Endothelial cell of umbilical vein (primary cell): ENCODE results near the gene NECTIN3. TPM values are rescaled to one million over a fixed set of nuclear protein-coding genes. Genes with fewer than 3 reads are reported as not detected.

Experiments
- Bru-seq: library from RNA; stranded (reverse); fragments of 400-500 nt; gene quantifications from one replicate; lab custom pipeline; 2021; lab: Mats Ljungman, UMichigan
- BruChase-seq, 2 experiments: library from RNA; stranded (reverse); fragments of 400-500 nt; gene quantifications; one replicate each; lab custom pipeline; 2021; lab: Mats Ljungman, UMichigan
- BruUV-seq: library from RNA; stranded (reverse); fragments of 400-500 nt; replicated peaks from 2 replicates; lab custom pipeline; 2021; lab: Mats Ljungman, UMichigan
- CTCF ChIA-PET: fragments of 300-600, 350-600 bp; sonication (Branson Sonifier 250); formaldehyde crosslinking; loops from one replicate; lab custom pipeline; 2021; ENCODE audit warnings: antibody characterized with exemption, inconsistent platforms; lab: Charles Lee
- POLR2A ChIA-PET: fragments of 300-600, 350-600 bp; sonication (Branson Sonifier 250); formaldehyde crosslinking; loops from one replicate; lab custom pipeline; 2021; ENCODE audit warnings: antibody characterized with exemption, inconsistent platforms; lab: Charles Lee
- DNase-seq: peaks from one replicate; pipeline ENCODE4 v3.0.0-alpha.2; 2011; ENCODE audit warnings: low read depth, low spot score
- FAIRE-seq: peaks from 2 replicates; lab custom pipeline; 2011; peaks lifted over from hg19 to GRCh38; lab: Jason Lieb, UNC
- H2AFZ ChIP-seq: 2 replicates; pipeline ENCODE4 v1.6.0; 2012; ENCODE audit warnings: low read depth, low read length, control low read depth, inconsistent platforms
- H3K27ac ChIP-seq: 2 replicates; pipeline ENCODE4 v1.5.1; 2011; ENCODE audit warnings: low read depth, mild to moderate bottlenecking, control low read depth, low read length, moderate library complexity; ENCODE audit not compliant: insufficient read depth
- H3K27me3 ChIP-seq, 2 experiments: 2 replicates each; pipeline versions ENCODE4 v1.6.0 to v1.6.1; 2011; ENCODE audit warnings: low read length in 2 of 2, mixed read lengths in 1 of 2; ENCODE audit not compliant: control insufficient read depth in 2 of 2, insufficient read depth in 2 of 2
- H3K36me3 ChIP-seq, 2 experiments: 2 replicates in 1 of 2; 3 replicates in 1 of 2; pipeline ENCODE4 v1.5.1; 2011; ENCODE audit warnings: low read length in 2 of 2, mild to moderate bottlenecking in 1 of 2, moderate library complexity in 1 of 2; ENCODE audit not compliant: control insufficient read depth in 2 of 2, insufficient read depth in 2 of 2; ENCODE audit errors: extremely low read depth in 1 of 2
- H3K4me1 ChIP-seq: 3 replicates; pipeline ENCODE4 v1.5.1; 2011; ENCODE audit warnings: mild to moderate bottlenecking, low read length; ENCODE audit not compliant: control insufficient read depth, insufficient read depth; ENCODE audit errors: extremely low read depth
- H3K4me2 ChIP-seq: 2 replicates; pipeline ENCODE4 v1.6.1; 2011; ENCODE audit warnings: low read length, control low read depth, mixed read lengths; ENCODE audit not compliant: insufficient read depth
- H3K4me3 ChIP-seq, 3 experiments: fragments of 200-600 bp in 1 of 3; sonication (generic), shearing (Covaris generic) in 1 of 3; replicated peaks in 1 of 3; 2 replicates each; pipeline ENCODE4 v1.5.1; 2011 to 2016; ENCODE audit warnings: control low read depth in 3 of 3, low read length in 3 of 3, mild to moderate bottlenecking in 2 of 3, inconsistent platforms in 1 of 3, low read depth in 1 of 3, moderate library complexity in 1 of 3; ENCODE audit not compliant: insufficient read depth in 1 of 3
- H3K79me2 ChIP-seq: 2 replicates; pipeline ENCODE4 v1.6.0; 2012; ENCODE audit warnings: low read length, inconsistent platforms; ENCODE audit not compliant: control insufficient read depth, insufficient read depth
- H3K9ac ChIP-seq: replicated peaks from 2 replicates; pipeline ENCODE3; 2011; ENCODE audit warnings: low read length, control low read depth; ENCODE audit not compliant: insufficient read depth; ENCODE audit errors: extremely low read depth
- H3K9me1 ChIP-seq: replicated peaks from 3 replicates; pipeline ENCODE4 v1.6.0; 2011; ENCODE audit warnings: mild to moderate bottlenecking, low read length; ENCODE audit not compliant: control insufficient read depth, insufficient read depth; ENCODE audit errors: extremely low read depth
- H3K9me3 ChIP-seq: replicated peaks from 2 replicates; pipeline ENCODE4 v1.5.1; 2012; ENCODE audit warnings: low read length, inconsistent platforms; ENCODE audit not compliant: control insufficient read depth, insufficient read depth
- H4K20me1 ChIP-seq: replicated peaks from 2 replicates; pipeline ENCODE3; 2011; ENCODE audit warnings: mild to moderate bottlenecking, low read length; ENCODE audit not compliant: control insufficient read depth, insufficient read depth; ENCODE audit errors: extremely low read depth
- CTCF ChIP-seq, 2 donors: IDR thresholded peaks; 1 replicate in 1 of 2; 2 replicates in 1 of 2; pipeline ENCODE4 v1.5.1; 2011; ENCODE audit warnings: low read length in 2 of 2, mild to moderate bottlenecking in 2 of 2, moderate library complexity in 2 of 2, control low read depth in 1 of 2, inconsistent platforms in 1 of 2, low read depth in 1 of 2; ENCODE audit not compliant: insufficient read depth in 1 of 2; ENCODE audit errors: extremely low read depth in 1 of 2
- EZH2 ChIP-seq: IDR thresholded peaks from 2 replicates; pipeline ENCODE4 v1.6.1; 2012; ENCODE audit warnings: borderline replicate concordance, low read depth, mild to moderate bottlenecking, moderate library complexity, low read length, inconsistent platforms; ENCODE audit not compliant: severe bottlenecking
- FOS ChIP-seq: IDR thresholded peaks from 2 replicates; pipeline ENCODE4 v1.6.1; 2011; ENCODE audit warnings: mild to moderate bottlenecking, low read length, moderate library complexity, borderline replicate concordance; ENCODE audit not compliant: insufficient read depth
- GATA2 ChIP-seq: IDR thresholded peaks from 2 replicates; pipeline ENCODE4 v1.7.0; 2011; ENCODE audit warnings: low read depth, mild to moderate bottlenecking, moderate library complexity, mixed read lengths, low read length; ENCODE audit not compliant: insufficient read length, insufficient read depth
- JUN ChIP-seq: IDR thresholded peaks from 2 replicates; pipeline ENCODE4 v1.6.1; 2011; ENCODE audit warnings: borderline replicate concordance, low read depth; ENCODE audit not compliant: insufficient read length, insufficient read depth
- MAX ChIP-seq: IDR thresholded peaks from 2 replicates; pipeline ENCODE4 v1.6.1; 2011; ENCODE audit not compliant: insufficient read depth, insufficient read length
- MYC ChIP-seq: IDR thresholded peaks from one replicate; pipeline ENCODE4 v1.6.1; 2011; ENCODE audit warnings: mild to moderate bottlenecking, low read depth, low read length
- POLR2A ChIP-seq: IDR thresholded peaks from 2 replicates; pipeline ENCODE4 v1.6.1; 2012; ENCODE audit warnings: low read depth, mild to moderate bottlenecking, control low read depth, low read length
- POLR2AphosphoS5 ChIP-seq: IDR thresholded peaks from 2 replicates; pipeline ENCODE4 v1.6.1; 2012; ENCODE audit warnings: low read depth, mild to moderate bottlenecking, control low read depth, low read length, moderate library complexity; ENCODE audit not compliant: insufficient read depth
- dilution Hi-C: fragments of 300-500 bp; cut with MboI; formaldehyde crosslinking; loops from one replicate; pipeline ENCODE4 v1.15.0; 2019; ENCODE audit warnings: low sequenced_read_pairs; ENCODE audit not compliant: extremely low pct_ligation_motif_present
- intact Hi-C: fragments of 100-400 bp; cut with micrococcal nuclease; formaldehyde crosslinking; loops from one replicate; pipeline ENCODE4 v1.10.0; 2022
- long read RNA-seq: library from polyadenylated mRNA; stranded (forward); transcript quantifications from one replicate; pipeline ENCODE4 v2.0.0, GENCODE V29; 2021
- polyA minus RNA-seq, 3 experiments: library from RNA; depleted of rRNA, polyadenylated mRNA; stranded (reverse); fragments of >200 nt; gene quantifications; 1 replicate in 1 of 3; 2 replicates in 2 of 3; pipeline ENCODE4 v1.2.3, GENCODE V29; 2011
- polyA plus RNA-seq, 4 experiments: library from polyadenylated mRNA; depleted of rRNA in 3 of 4; stranded (reverse) in 3 of 4; unstranded in 1 of 4; fragments of >200 nt; gene quantifications; 2 replicates each; pipeline versions ENCODE4 v1.2.1 to v1.2.3, GENCODE V29; 2011 to 2012; ENCODE audit warnings: missing spikeins in 1 of 4
- total RNA-seq: library from RNA; stranded (reverse); gene quantifications from 2 replicates; pipeline ENCODE4 v1.2.3, GENCODE V29; 2021

The NECTIN3 gene
- 26.9 and 32.6 TPM in 2 replicates for total RNA-seq
- 10.1 and 14.3 TPM in 2 replicates for polyA plus RNA-seq
- 12.4 and 13.5 TPM in 2 replicates for polyA plus RNA-seq (2011; cell fraction: cytosol; rRNA removed)
- 17.8 and 18.3 TPM in 2 replicates for polyA plus RNA-seq (2011; cell fraction: nucleus; rRNA removed)
- 14.2 and 17.6 TPM in 2 replicates for polyA plus RNA-seq (2012)
- 43.8 and 58.1 TPM in 2 replicates for polyA minus RNA-seq
- 18.0 TPM for polyA minus RNA-seq (2011; cell fraction: cytosol; rRNA and poly(A)+ RNA removed)
- 106 and 116 TPM in 2 replicates for polyA minus RNA-seq (2011; cell fraction: nucleus; rRNA and poly(A)+ RNA removed)
- Bru-seq, nascent RNA: percentile 82 among the genes with signal in this experiment
- percentile 65 among the genes with signal in this experiment for BruChase-seq, experiment 1, labeled RNA remaining after a 6-hour chase
- BruChase-seq, experiment 2, labeled RNA remaining after a 2-hour chase: percentile 66 among the genes with signal in this experiment
- long read RNA-seq, transcript NECTIN3-206 (6 exons, 3,664 nt): major isoform, 8 of 19 reads
- long read RNA-seq, partial matches to known transcripts: 1 of 19 reads
- long read RNA-seq, other reads (novel, unspliced or antisense): 10 of 19 reads

- dilution Hi-C loops (no loop called here), intact Hi-C loops (loop anchor here (1.0 to 2.0 kb wide), 3 partner anchors 551 to 728 kb away; no protein-coding TSS in a partner anchor)
- Histone ChIP-seq H3K9me3 (no peaks in the 10 kb centered on the region), H3K27ac (peak within 1 kb of the TSS; percentile 82), H3K4me3 (peak within 1 kb of the TSS; percentile 91 to 96 (median 96)), H3K79me2 (peaks cover 42% of the 10 kb centered on the region), H3K9me1 (no peaks in the 10 kb centered on the region), H2AFZ (peak within 1 kb of the TSS; percentile 98), H3K4me1 (peaks cover 23% of the 10 kb centered on the region), H3K4me2 (peak within 1 kb of the TSS; percentile 94), H3K36me3 (no peaks in the 10 kb centered on the region), H3K9ac (peak within 1 kb of the TSS; percentile 87), H4K20me1 (peaks cover 7% of the 10 kb centered on the region), H3K27me3 (no peaks in the 10 kb centered on the region)
- FAIRE-seq: peak; percentile 91
- no TSS peak for BruUV-seq
- peak; percentile 98 for DNase-seq
- ChIA-PET POLR2A (no interaction called here), CTCF (interaction anchor here (0.9 kb wide), 1 partner anchor 757 kb away, joined by 6 read pairs; no protein-coding TSS in a partner anchor)
- TF ChIP-seq POLR2A: peak; percentile 54
- peak; percentile 63 for TF ChIP-seq POLR2AphosphoS5
- TF ChIP-seq GATA2: no peak
These were observed at the start of gene NECTIN3 for GRCh38 chr3:111071257-111072030. TSS of gene NECTIN3 (plus strand) at chr3:111071816. CDS start at chr3:111072018, 202 bp downstream.

DNA sequence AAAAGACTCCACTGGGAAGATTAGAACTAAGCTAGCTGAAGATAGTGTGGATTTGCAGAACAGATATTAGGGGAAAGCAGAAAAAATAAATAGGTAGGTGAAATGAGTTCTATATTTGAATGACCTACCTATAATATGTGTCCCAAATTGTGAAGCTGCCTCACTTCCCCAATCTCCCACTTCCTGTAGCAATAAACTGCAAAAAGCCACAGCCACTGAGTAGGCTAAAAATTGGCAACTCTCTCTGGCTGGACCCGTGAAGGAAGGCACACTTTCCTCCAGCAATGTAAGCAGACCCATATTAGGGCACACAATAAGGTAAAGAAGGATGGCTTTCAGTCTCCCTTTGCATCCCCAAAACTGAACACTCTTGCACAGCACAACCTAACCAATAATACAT lies 43.7 kb upstream of the NECTIN3 start:
- no peaks in the 10 kb centered on the region for H3K79me2 ChIP-seq
- H3K4me3 ChIP-seq: no peak overlapping the region
- POLR2A ChIA-PET: no interaction called here
- H3K4me1 ChIP-seq: no peaks in the 10 kb centered on the region
- dilution Hi-C loops (no loop called here), intact Hi-C loops (no loop called here)
- H3K9me3 ChIP-seq: no peaks in the 10 kb centered on the region
- H3K4me2 ChIP-seq: no peak overlapping the region
- CTCF ChIA-PET: no interaction called here
- no peak overlapping the region for H2AFZ ChIP-seq
- no peak overlapping the region for H3K27ac ChIP-seq
- FAIRE-seq (no peak), DNase-seq (no peak)
- BruUV-seq: no TSS peak
- no peak for TF ChIP-seq POLR2AphosphoS5
- no peak for TF ChIP-seq FOS
- TF ChIP-seq CTCF (IDR thresholded peaks at IDR 0.05; ENCODE audit: extremely low read depth in 1 of 2, insufficient read depth in 1 of 2, low read depth in 1 of 2, low read length in 2 of 2): no peak
- no peak for TF ChIP-seq POLR2A
- no peak for TF ChIP-seq GATA2
- no peak for TF ChIP-seq JUN
- TF ChIP-seq MYC: no peak
- no peak for TF ChIP-seq MAX
- no peak for TF ChIP-seq EZH2
- no peaks in the 10 kb centered on the region for H4K20me1 ChIP-seq
- no peaks in the 10 kb centered on the region for H3K9me1 ChIP-seq
- H3K36me3 ChIP-seq: no peaks in the 10 kb centered on the region
- H3K9ac ChIP-seq: no peak overlapping the region
- H3K27me3 ChIP-seq: peaks cover 0 to 2% of the 10 kb centered on the region in 2 experiments
